Measurements from ENCODE around the gene INF2.

DNA sequence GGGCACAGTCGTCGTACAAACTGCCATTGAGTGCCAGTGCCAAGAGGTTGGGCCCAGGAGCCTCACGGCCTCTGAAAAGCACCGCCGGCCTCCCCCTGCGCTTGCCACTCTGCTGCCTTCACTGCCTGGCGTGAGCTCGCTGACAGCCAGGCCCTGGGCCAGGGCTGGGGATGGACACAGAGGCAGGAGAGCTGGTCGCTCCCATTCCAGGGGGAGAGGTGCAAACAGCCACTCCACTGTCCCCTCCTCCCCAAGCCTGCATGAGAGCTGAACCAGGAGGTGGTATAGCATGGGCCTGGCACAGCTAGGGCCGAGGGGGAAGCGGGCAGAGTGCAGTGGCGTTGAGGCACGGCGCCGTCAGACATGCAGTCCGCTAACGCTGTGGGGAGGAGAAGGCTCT is 39.2 kb downstream of the INF2 start:
- no peak for TF ChIP-seq POLR2A (IDR thresholded peaks at IDR 0.05)
- no peak for TF ChIP-seq POLR2AphosphoS5 (IDR thresholded peaks at IDR 0.05)
- TF ChIP-seq, protein P1, sequence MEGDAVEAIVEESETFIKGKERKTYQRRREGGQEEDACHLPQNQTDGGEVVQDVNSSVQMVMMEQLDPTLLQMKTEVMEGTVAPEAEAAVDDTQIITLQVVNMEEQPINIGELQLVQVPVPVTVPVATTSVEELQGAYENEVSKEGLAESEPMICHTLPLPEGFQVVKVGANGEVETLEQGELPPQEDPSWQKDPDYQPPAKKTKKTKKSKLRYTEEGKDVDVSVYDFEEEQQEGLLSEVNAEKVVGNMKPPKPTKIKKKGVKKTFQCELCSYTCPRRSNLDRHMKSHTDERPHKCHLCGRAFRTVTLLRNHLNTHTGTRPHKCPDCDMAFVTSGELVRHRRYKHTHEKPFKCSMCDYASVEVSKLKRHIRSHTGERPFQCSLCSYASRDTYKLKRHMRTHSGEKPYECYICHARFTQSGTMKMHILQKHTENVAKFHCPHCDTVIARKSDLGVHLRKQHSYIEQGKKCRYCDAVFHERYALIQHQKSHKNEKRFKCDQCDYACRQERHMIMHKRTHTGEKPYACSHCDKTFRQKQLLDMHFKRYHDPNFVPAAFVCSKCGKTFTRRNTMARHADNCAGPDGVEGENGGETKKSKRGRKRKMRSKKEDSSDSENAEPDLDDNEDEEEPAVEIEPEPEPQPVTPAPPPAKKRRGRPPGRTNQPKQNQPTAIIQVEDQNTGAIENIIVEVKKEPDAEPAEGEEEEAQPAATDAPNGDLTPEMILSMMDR (IDR thresholded peaks at IDR 0.05) = no peak

All from prostate gland (tissue), 2 donors.